Panc1 (cell line): ENCODE results near the gene TMOD2.

Source experiments
- CTCF ChIP-seq: fragments of 450-650 bp; IDR thresholded peaks from 2 replicates; pipeline ENCODE4 v1.5.1; 2017; ENCODE audit warnings: mild to moderate bottlenecking
- POLR2AphosphoS5 ChIP-seq: IDR thresholded peaks from 2 replicates; pipeline ENCODE4 v1.6.1; 2012; ENCODE audit warnings: mild to moderate bottlenecking, low read depth, low read length, moderate library complexity

- TF ChIP-seq CTCF, result no peak
- no peak for TF ChIP-seq POLR2AphosphoS5
Observed at GRCh38 chr15:51802593-51802992, 51.2 kb downstream of the TMOD2 start.
